ENCODE results near the gene VPS37C.

DNA sequence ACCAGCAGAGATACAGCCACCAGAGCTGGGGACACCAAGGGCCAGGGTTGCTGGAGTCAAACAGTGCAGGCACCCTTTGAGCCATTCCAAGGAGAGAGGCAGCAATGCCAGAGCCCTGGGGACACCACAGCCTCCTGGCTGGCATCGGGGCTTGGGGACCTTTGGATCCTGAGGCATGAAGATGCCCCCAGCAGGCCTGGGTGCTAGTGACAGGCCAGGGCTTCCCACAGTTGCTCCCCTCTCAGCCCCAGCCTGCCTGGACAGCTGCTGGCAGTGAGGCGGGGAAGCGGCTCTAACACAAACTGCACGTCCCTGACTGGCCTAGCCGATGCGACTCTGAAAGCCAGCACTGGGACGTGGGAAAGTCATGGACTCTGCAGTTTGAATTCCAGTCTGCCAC, 56.3 kb downstream of the VPS37C start:
- TF ChIP-seq, protein P1, sequence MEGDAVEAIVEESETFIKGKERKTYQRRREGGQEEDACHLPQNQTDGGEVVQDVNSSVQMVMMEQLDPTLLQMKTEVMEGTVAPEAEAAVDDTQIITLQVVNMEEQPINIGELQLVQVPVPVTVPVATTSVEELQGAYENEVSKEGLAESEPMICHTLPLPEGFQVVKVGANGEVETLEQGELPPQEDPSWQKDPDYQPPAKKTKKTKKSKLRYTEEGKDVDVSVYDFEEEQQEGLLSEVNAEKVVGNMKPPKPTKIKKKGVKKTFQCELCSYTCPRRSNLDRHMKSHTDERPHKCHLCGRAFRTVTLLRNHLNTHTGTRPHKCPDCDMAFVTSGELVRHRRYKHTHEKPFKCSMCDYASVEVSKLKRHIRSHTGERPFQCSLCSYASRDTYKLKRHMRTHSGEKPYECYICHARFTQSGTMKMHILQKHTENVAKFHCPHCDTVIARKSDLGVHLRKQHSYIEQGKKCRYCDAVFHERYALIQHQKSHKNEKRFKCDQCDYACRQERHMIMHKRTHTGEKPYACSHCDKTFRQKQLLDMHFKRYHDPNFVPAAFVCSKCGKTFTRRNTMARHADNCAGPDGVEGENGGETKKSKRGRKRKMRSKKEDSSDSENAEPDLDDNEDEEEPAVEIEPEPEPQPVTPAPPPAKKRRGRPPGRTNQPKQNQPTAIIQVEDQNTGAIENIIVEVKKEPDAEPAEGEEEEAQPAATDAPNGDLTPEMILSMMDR (IDR thresholded peaks at IDR 0.05): no peak
- TF ChIP-seq POLR2A (IDR thresholded peaks at IDR 0.05): no peak
